ENCODE results near the gene TMEM131L. TPM values are rescaled to one million over a fixed set of nuclear protein-coding genes. Genes with fewer than 3 reads are reported as not detected.

Gene TMEM131L
- polyA plus RNA-seq, 1 experiment, result 6.0 TPM

- Histone ChIP-seq H3K36me3 (ENCODE audit: control insufficient read depth, insufficient read depth, low read length) (no peaks in the 10 kb centered on the region), H3K4me3 (ENCODE audit: low read depth, low read length) (no peak overlapping the region), H3K27me3 (ENCODE audit: control insufficient read depth, insufficient read depth, low read length) (no peaks in the 10 kb centered on the region)
- DNase-seq (ENCODE audit: low read depth), result no peak
- CTCF ChIA-PET, result interaction anchor here (1.0 to 6.2 kb wide), 3 partner anchors 140 to 444 kb away, joined by 3 to 93 read pairs (median 4); partner anchors contain the start of gene MND1
- POLR2A ChIA-PET, result no interaction called here
- no peak for TF ChIP-seq CTCF (IDR thresholded peaks at IDR 0.05; ENCODE audit: insufficient read depth, low read depth, low read length)
Measured at GRCh38 chr4:153570228-153570973, 104.2 kb downstream of the TMEM131L start.

GRCh38 chr4:153571006-153571545 is 104.9 kb downstream of the TMEM131L start:
- POLR2A ChIA-PET, result no interaction called here
- no peak overlapping the region for H3K4me3 ChIP-seq (ENCODE audit: low read depth, low read length)
- no peak for TF ChIP-seq CTCF (IDR thresholded peaks at IDR 0.05; ENCODE audit: insufficient read depth, low read depth, low read length)
- CTCF ChIA-PET, result interaction anchor here (1.0 to 6.2 kb wide), 3 partner anchors 21 to 445 kb away, joined by 4 to 93 read pairs (median 4); partner anchors contain the start of gene MND1
- no peaks in the 10 kb centered on the region for H3K27me3 ChIP-seq (ENCODE audit: control insufficient read depth, insufficient read depth, low read length)
- DNase-seq (ENCODE audit: low read depth), result no peak
- no peaks in the 10 kb centered on the region for H3K36me3 ChIP-seq (ENCODE audit: control insufficient read depth, insufficient read depth, low read length)

GRCh38 chr4:153572609-153573008 is 106.4 kb downstream of the TMEM131L start:
- CTCF ChIA-PET, result interaction anchor here (1.2 to 6.2 kb wide), 4 partner anchors 31 to 430 kb away, joined by 3 to 93 read pairs (median 9); partner anchors contain the start of gene MND1
- Histone ChIP-seq H3K4me3 (ENCODE audit: low read depth, low read length) (no peak overlapping the region), H3K36me3 (ENCODE audit: control insufficient read depth, insufficient read depth, low read length) (no peaks in the 10 kb centered on the region), H3K27me3 (ENCODE audit: control insufficient read depth, insufficient read depth, low read length) (no peaks in the 10 kb centered on the region)
- POLR2A ChIA-PET, result no interaction called here
- no peak for TF ChIP-seq CTCF (IDR thresholded peaks at IDR 0.05; ENCODE audit: insufficient read depth, low read depth, low read length)
- no peak for DNase-seq (ENCODE audit: low read depth)

- POLR2A ChIA-PET, result no interaction called here
- Histone ChIP-seq H3K36me3 (ENCODE audit: control insufficient read depth, insufficient read depth, low read length) (no peaks in the 10 kb centered on the region), H3K4me3 (ENCODE audit: low read depth, low read length) (no peak overlapping the region), H3K27me3 (ENCODE audit: control insufficient read depth, insufficient read depth, low read length) (no peaks in the 10 kb centered on the region)
- DNase-seq (ENCODE audit: low read depth), result no peak
- CTCF ChIA-PET, result interaction anchor here (1.0 to 6.2 kb wide), 12 partner anchors 11 to 431 kb away, joined by 3 to 93 read pairs (median 5); partner anchors contain the start of genes MND1 and TMEM131L
- TF ChIP-seq CTCF (IDR thresholded peaks at IDR 0.05; ENCODE audit: insufficient read depth, low read depth, low read length), result no peak
Measured at GRCh38 chr4:153573221-153573620, 107.1 kb downstream of the TMEM131L start.
